Fibroblast of pulmonary artery (primary cell): ENCODE data around the gene ANAPC1.
"Not testable (repeated sequence)": the region's sequence is repeated elsewhere in the genome, so short reads cannot be mapped to it uniquely, and the experiment has no call there.

Source experiments
- DNase-seq: peaks from one replicate; pipeline ENCODE4 v3.0.0-alpha.2; 2010; ENCODE audit warnings: low read depth
- H3K4me3 ChIP-seq: replicated peaks from 2 replicates; pipeline ENCODE4 v1.5.1; 2011; ENCODE audit warnings: low read depth, mild to moderate bottlenecking, control low read depth, low read length, moderate library complexity

Gene ANAPC1

GRCh38 chr2:111828217-111828766, 55.7 kb downstream of the ANAPC1 start:
- not testable (repeated sequence) for DNase-seq, H3K4me3 ChIP-seq

- DNase-seq, H3K4me3 ChIP-seq: not testable (repeated sequence)
These were observed 70.9 kb downstream of the ANAPC1 start for GRCh38 chr2:111812970-111813622.

- DNase-seq, H3K4me3 ChIP-seq: not testable (repeated sequence)
These were observed 93.4 kb downstream of the ANAPC1 start for GRCh38 chr2:111790633-111791032.

- not testable (repeated sequence) for DNase-seq
These were observed 99.9 kb downstream of the ANAPC1 start for GRCh38 chr2:111784081-111784480.

GRCh38 chr2:111782195-111782594, 101.8 kb downstream of the ANAPC1 start:
- not testable (repeated sequence) for DNase-seq, H3K4me3 ChIP-seq

More at GRCh38 chr2:111784081-111784480, 99.9 kb downstream of the ANAPC1 start:
- H3K4me3 ChIP-seq: not testable (repeated sequence)

- DNase-seq, H3K4me3 ChIP-seq: not testable (repeated sequence)
These were observed 102.4 kb downstream of the ANAPC1 start for GRCh38 chr2:111781443-111782094.

GRCh38 chr2:111777155-111777554, 106.8 kb downstream of the ANAPC1 start:
- not testable (repeated sequence) for DNase-seq, H3K4me3 ChIP-seq

GRCh38 chr2:111776296-111776695, 107.7 kb downstream of the ANAPC1 start:
- not testable (repeated sequence) for H3K4me3 ChIP-seq, DNase-seq

- not testable (repeated sequence) for DNase-seq, H3K4me3 ChIP-seq
These were observed 111.8 kb downstream of the ANAPC1 start for GRCh38 chr2:111772180-111772579.

- not testable (repeated sequence) for H3K4me3 ChIP-seq, DNase-seq
These were observed 112.9 kb downstream of the ANAPC1 start for GRCh38 chr2:111770916-111771658.

GRCh38 chr2:111768266-111769190, 115.5 kb downstream of the ANAPC1 start:
- not testable (repeated sequence) for DNase-seq, H3K4me3 ChIP-seq

- DNase-seq, H3K4me3 ChIP-seq: not testable (repeated sequence)
These were observed 116.9 kb downstream of the ANAPC1 start for GRCh38 chr2:111767087-111767486.

- H3K4me3 ChIP-seq, DNase-seq: not testable (repeated sequence)
These were observed 117.7 kb downstream of the ANAPC1 start for GRCh38 chr2:111766295-111766694.

- H3K4me3 ChIP-seq, DNase-seq: not testable (repeated sequence)
These were observed 119.8 kb downstream of the ANAPC1 start for GRCh38 chr2:111764151-111764550.

GRCh38 chr2:111760697-111761284, 123.2 kb downstream of the ANAPC1 start:
- not testable (repeated sequence) for H3K4me3 ChIP-seq, DNase-seq

- DNase-seq: not testable (repeated sequence)
These were observed 131.5 kb downstream of the ANAPC1 start for GRCh38 chr2:111752533-111752932.

GRCh38 chr2:111750641-111751040, 133.4 kb downstream of the ANAPC1 start:
- DNase-seq, H3K4me3 ChIP-seq: not testable (repeated sequence)

More at GRCh38 chr2:111752533-111752932, 131.5 kb downstream of the ANAPC1 start:
- H3K4me3 ChIP-seq: not testable (repeated sequence)

GRCh38 chr2:111748429-111748828, 135.6 kb downstream of the ANAPC1 start:
- not testable (repeated sequence) for DNase-seq, H3K4me3 ChIP-seq
